ENCODE data around the gene MIS12. TPM values are rescaled to one million over a fixed set of nuclear protein-coding genes. Genes with fewer than 3 reads are reported as not detected.

The MIS12 gene
- total RNA-seq, 1 donor: 22.8 TPM

GRCh38 chr17:5531085-5531418 lies 44.7 kb downstream of the MIS12 start:
- no peak overlapping the region for H3K4me3 ChIP-seq (ENCODE audit: low read depth, low read length)
- DNase-seq (ENCODE audit: low read depth): no peak

GRCh38 chr17:5532581-5532980 lies 46.2 kb downstream of the MIS12 start:
- DNase-seq (ENCODE audit: low read depth): no peak
- TF ChIP-seq CTCF (IDR thresholded peaks at IDR 0.05; ENCODE audit: insufficient read depth, low read length): no peak
- H3K4me3 ChIP-seq (ENCODE audit: low read depth, low read length): no peak overlapping the region

More at GRCh38 chr17:5531085-5531418, 44.7 kb downstream of the MIS12 start:
- no peak for TF ChIP-seq CTCF (IDR thresholded peaks at IDR 0.05; ENCODE audit: insufficient read depth, low read length)

GRCh38 chr17:5533486-5534315 lies 47.3 kb downstream of the MIS12 start:
- no peak for TF ChIP-seq CTCF (IDR thresholded peaks at IDR 0.05; ENCODE audit: insufficient read depth, low read length)
- H3K4me3 ChIP-seq (ENCODE audit: low read depth, low read length): no peak overlapping the region
- no peak for DNase-seq (ENCODE audit: low read depth)

- no peak for TF ChIP-seq CTCF (IDR thresholded peaks at IDR 0.05; ENCODE audit: insufficient read depth, low read length)
- no peak for DNase-seq (ENCODE audit: low read depth)
Measured at GRCh38 chr17:5535436-5535835, 49.1 kb downstream of the MIS12 start.

GRCh38 chr17:5536866-5537650 lies 50.7 kb downstream of the MIS12 start:
- DNase-seq (ENCODE audit: low read depth): peak; percentile 36
- no peak for TF ChIP-seq CTCF (IDR thresholded peaks at IDR 0.05; ENCODE audit: insufficient read depth, low read length)

More at GRCh38 chr17:5535436-5535835, 49.1 kb downstream of the MIS12 start:
- no peak overlapping the region for H3K4me3 ChIP-seq (ENCODE audit: low read depth, low read length)

GRCh38 chr17:5539286-5539685 lies 52.9 kb downstream of the MIS12 start:
- DNase-seq (ENCODE audit: low read depth): no peak
- H3K4me3 ChIP-seq (ENCODE audit: low read depth, low read length): no peak overlapping the region
- TF ChIP-seq CTCF (IDR thresholded peaks at IDR 0.05; ENCODE audit: insufficient read depth, low read length): no peak

More at GRCh38 chr17:5536866-5537650, 50.7 kb downstream of the MIS12 start:
- H3K4me3 ChIP-seq (ENCODE audit: low read depth, low read length): no peak overlapping the region
